ENCODE measurements around the gene ARRB2.

The ARRB2 gene

GRCh38 chr17:4766723-4767122 lies 56.3 kb downstream of the ARRB2 start:
- no peak for DNase-seq

- DNase-seq, result no peak
Observed at GRCh38 chr17:4768298-4768697, 57.9 kb downstream of the ARRB2 start.

GRCh38 chr17:4769628-4770027 lies 59.2 kb downstream of the ARRB2 start:
- DNase-seq, result no peak

Measured in CD4-positive, alpha-beta T cell treated with Interleukin-21 for 1 hour (primary cell).